WERI-Rb-1 (cell line): ENCODE results near the gene KPNB1.

Experiments used
- DNase-seq: peaks from one replicate; pipeline ENCODE4 v3.0.0-alpha.2; 2020
- H3K27ac ChIP-seq: fragments of 250-450 bp; sonication (Bioruptor Pico); 2 replicates; pipeline ENCODE4 v1.5.1; 2020; ENCODE audit warnings: mild to moderate bottlenecking, moderate library complexity
- H3K27me3 ChIP-seq: fragments of 250-450 bp; sonication (Bioruptor Pico); 2 replicates; pipeline ENCODE4 v1.5.1; 2021; ENCODE audit warnings: mild to moderate bottlenecking, low read depth, moderate library complexity; ENCODE audit not compliant: insufficient read depth, severe bottlenecking
- H3K36me3 ChIP-seq: fragments of 250-450 bp; sonication (Bioruptor Pico); 2 replicates; pipeline ENCODE4 v1.5.1; 2020; ENCODE audit warnings: mild to moderate bottlenecking, moderate library complexity
- H3K4me3 ChIP-seq: 2 replicates; pipeline ENCODE4 v1.5.1; 2011; ENCODE audit warnings: low read depth, mild to moderate bottlenecking, control low read depth, low read length
- H3K9me3 ChIP-seq: fragments of 250-450 bp; sonication (Bioruptor Pico); 2 replicates; pipeline ENCODE4 v1.5.1; 2021; ENCODE audit warnings: mild to moderate bottlenecking, moderate library complexity; ENCODE audit not compliant: severe bottlenecking
- CTCF ChIP-seq: IDR thresholded peaks from 2 replicates; pipeline ENCODE4 v1.5.1; 2011; ENCODE audit warnings: low read depth, mild to moderate bottlenecking, control low read depth, inconsistent platforms, low read length

Gene KPNB1

GRCh38 chr17:47715669-47716325, 66.1 kb downstream of the KPNB1 start:
- DNase-seq: no peak
- Histone ChIP-seq H3K9me3 (no peaks in the 10 kb centered on the region), H3K27me3 (no peaks in the 10 kb centered on the region), H3K36me3 (peaks cover 4% of the 10 kb centered on the region; the same call in 1 of the 2 replicates), H3K4me3 (no peak overlapping the region), H3K27ac (no peak overlapping the region)
- TF ChIP-seq CTCF: no peak

- no peak for DNase-seq
- no peak for TF ChIP-seq CTCF
- no peaks in the 10 kb centered on the region; the same call in 1 of the 2 replicates for H3K36me3 ChIP-seq
- H3K9me3 ChIP-seq: no peaks in the 10 kb centered on the region
- no peak overlapping the region for H3K27ac ChIP-seq
- H3K27me3 ChIP-seq: no peaks in the 10 kb centered on the region
- no peak overlapping the region for H3K4me3 ChIP-seq
Observed at GRCh38 chr17:47716375-47716774, 66.7 kb downstream of the KPNB1 start.

GRCh38 chr17:47717261-47717697, 67.6 kb downstream of the KPNB1 start:
- Histone ChIP-seq H3K9me3 (no peaks in the 10 kb centered on the region), H3K36me3 (no peaks in the 10 kb centered on the region), H3K4me3 (no peak overlapping the region), H3K27ac (no peak overlapping the region), H3K27me3 (no peaks in the 10 kb centered on the region)
- peak; percentile 89 for TF ChIP-seq CTCF
- DNase-seq: no peak

- no peaks in the 10 kb centered on the region for H3K36me3 ChIP-seq
- no peaks in the 10 kb centered on the region for H3K9me3 ChIP-seq
- H3K4me3 ChIP-seq: no peak overlapping the region
- DNase-seq: no peak
- no peak for TF ChIP-seq CTCF
- H3K27me3 ChIP-seq: no peaks in the 10 kb centered on the region
- no peak overlapping the region for H3K27ac ChIP-seq
Observed at GRCh38 chr17:47717979-47718621, 68.4 kb downstream of the KPNB1 start.

- Histone ChIP-seq H3K27ac (no peak overlapping the region), H3K9me3 (no peaks in the 10 kb centered on the region), H3K36me3 (no peaks in the 10 kb centered on the region), H3K27me3 (no peaks in the 10 kb centered on the region), H3K4me3 (no peak overlapping the region)
- no peak for TF ChIP-seq CTCF
- no peak for DNase-seq
Observed at GRCh38 chr17:47718634-47719405, 69.1 kb downstream of the KPNB1 start.
